Measurements from ENCODE around the gene BICC1. TPM values are rescaled to one million over a fixed set of nuclear protein-coding genes. Genes with fewer than 3 reads are reported as not detected.

BICC1 gene
- total RNA-seq, 4 donors from 2014 or later, result 4.7 to 29.7 (median 18.0) TPM

DNA sequence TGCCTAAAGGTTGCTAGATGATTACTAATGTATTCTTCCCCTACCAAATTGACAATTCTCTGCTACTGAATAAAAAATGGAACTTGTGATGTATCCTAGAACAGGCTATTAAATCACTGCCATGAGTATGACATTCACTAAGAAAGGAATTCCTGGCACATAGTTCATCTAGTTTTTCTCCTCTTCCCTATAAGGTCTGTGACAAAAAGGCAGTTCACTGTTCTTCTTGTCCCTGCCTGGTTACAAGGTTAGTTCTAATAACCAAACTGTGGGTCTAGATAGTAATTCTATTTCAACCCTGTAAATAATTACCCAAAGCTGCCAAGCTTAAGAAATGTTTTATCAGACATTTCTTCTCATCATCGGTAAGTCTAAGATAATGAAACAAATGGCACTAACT is 245.6 kb downstream of the BICC1 start:
- in situ Hi-C loops (cut with MboI; ENCODE audit: low sequenced_read_pairs in 4 of 4) (no loop called here), intact Hi-C loops (cut with DNase I; ENCODE audit: low total_unique reads) (no loop called here)
- no peak overlapping the region for H3K4me3 ChIP-seq
- DNase-seq, result no peak
- H3K4me1 ChIP-seq, result peaks cover 36 to 45% of the 10 kb centered on the region in 2 donors
- H3K36me3 ChIP-seq, result no peaks in the 10 kb centered on the region
- peak overlapping the region in 3 of 4 donors; percentile 74 to 88 (median 77) for H3K27ac ChIP-seq
- H3K27me3 ChIP-seq, result no peaks in the 10 kb centered on the region
- ATAC-seq, result no peak
- no peaks in the 10 kb centered on the region for H3K9me3 ChIP-seq
- no peak for TF ChIP-seq POLR2A (IDR thresholded peaks at IDR 0.05)
- TF ChIP-seq, protein P1, sequence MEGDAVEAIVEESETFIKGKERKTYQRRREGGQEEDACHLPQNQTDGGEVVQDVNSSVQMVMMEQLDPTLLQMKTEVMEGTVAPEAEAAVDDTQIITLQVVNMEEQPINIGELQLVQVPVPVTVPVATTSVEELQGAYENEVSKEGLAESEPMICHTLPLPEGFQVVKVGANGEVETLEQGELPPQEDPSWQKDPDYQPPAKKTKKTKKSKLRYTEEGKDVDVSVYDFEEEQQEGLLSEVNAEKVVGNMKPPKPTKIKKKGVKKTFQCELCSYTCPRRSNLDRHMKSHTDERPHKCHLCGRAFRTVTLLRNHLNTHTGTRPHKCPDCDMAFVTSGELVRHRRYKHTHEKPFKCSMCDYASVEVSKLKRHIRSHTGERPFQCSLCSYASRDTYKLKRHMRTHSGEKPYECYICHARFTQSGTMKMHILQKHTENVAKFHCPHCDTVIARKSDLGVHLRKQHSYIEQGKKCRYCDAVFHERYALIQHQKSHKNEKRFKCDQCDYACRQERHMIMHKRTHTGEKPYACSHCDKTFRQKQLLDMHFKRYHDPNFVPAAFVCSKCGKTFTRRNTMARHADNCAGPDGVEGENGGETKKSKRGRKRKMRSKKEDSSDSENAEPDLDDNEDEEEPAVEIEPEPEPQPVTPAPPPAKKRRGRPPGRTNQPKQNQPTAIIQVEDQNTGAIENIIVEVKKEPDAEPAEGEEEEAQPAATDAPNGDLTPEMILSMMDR (IDR thresholded peaks at IDR 0.05 in 4 of 5, conservative IDR thresholded peaks at IDR 0.05 in 1 of 5), result no peak

DNA sequence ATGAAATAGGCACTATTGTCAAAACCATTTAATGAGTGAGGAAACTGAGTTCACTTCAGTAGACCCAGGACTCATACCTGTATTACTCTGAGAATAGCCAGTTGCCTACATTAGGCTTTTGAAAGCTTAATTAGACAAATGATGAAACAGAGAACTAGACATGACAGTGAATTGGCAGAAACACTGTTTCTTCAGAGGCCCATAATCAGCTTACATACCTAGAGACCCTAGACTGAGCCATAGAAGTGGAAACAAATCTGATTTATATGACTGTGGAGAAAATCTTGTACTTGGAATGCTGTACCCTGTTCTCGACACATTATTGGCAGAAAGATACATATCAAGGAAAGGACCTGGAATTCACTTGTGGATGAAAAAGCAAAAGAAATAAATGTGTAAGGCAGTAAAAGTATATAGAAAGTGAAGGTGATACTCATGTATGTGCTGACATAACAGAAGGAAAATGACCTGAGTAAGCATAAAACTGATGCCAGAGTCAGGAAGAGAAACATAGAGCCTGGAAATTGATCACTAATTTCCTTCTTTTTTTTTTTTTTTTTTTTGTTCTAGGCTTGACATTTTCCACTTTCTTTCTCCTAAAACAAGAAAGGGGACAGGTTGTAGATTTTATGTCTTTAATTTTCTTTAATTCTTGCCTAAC is 251.5 kb downstream of the BICC1 start:
- ATAC-seq, result no peak

DNA sequence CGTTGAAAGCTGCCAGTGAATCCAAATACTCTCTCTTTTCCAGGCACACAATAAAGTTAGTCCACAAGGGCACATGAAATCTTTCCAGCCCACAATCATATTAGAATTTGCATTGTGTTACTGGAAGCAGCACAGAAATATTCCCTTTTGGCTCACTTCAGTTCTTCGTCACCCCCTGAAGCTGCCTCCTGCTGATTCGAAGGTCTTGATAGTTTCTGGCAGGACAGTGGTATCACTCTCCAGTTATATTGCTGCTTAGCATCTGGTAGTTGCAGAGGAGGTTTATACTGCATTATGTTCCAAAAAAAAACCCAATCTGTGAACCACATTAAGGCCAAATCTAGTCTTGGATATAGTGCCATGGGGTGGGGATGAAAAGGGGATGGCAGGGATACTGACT is 253.2 kb downstream of the BICC1 start:
- Histone ChIP-seq H3K27me3 (no peaks in the 10 kb centered on the region), H3K36me3 (no peaks in the 10 kb centered on the region), H3K27ac (peak overlapping the region in 1 of 4 donors; percentile 6), H3K9me3 (no peaks in the 10 kb centered on the region), H3K4me3 (no peak overlapping the region), H3K4me1 (peaks cover 0 to 9% of the 10 kb centered on the region in 2 donors)
- intact Hi-C loops (cut with DNase I; ENCODE audit: low total_unique reads) (no loop called here), in situ Hi-C loops (cut with MboI; ENCODE audit: low sequenced_read_pairs in 4 of 4) (no loop called here)
- ATAC-seq, result no peak
- TF ChIP-seq POLR2A (IDR thresholded peaks at IDR 0.05), result no peak
- TF ChIP-seq, protein P1 (IDR thresholded peaks at IDR 0.05 in 4 of 5, conservative IDR thresholded peaks at IDR 0.05 in 1 of 5), result no peak
- DNase-seq, result no peak

More for the DNA sequence above, 251.5 kb downstream of the BICC1 start:
- Histone ChIP-seq H3K27ac (peak overlapping the region in 2 of 4 donors; percentile 29 to 60), H3K36me3 (no peaks in the 10 kb centered on the region), H3K27me3 (no peaks in the 10 kb centered on the region), H3K4me1 (peaks cover 0 to 9% of the 10 kb centered on the region in 2 donors), H3K4me3 (no peak overlapping the region), H3K9me3 (no peaks in the 10 kb centered on the region)
- no peak for TF ChIP-seq POLR2A (IDR thresholded peaks at IDR 0.05)
- TF ChIP-seq, protein P1 (IDR thresholded peaks at IDR 0.05 in 4 of 5, conservative IDR thresholded peaks at IDR 0.05 in 1 of 5), result no peak
- no peak for DNase-seq
- in situ Hi-C loops (cut with MboI; ENCODE audit: low sequenced_read_pairs in 4 of 4) (no loop called here), intact Hi-C loops (cut with DNase I; ENCODE audit: low total_unique reads) (no loop called here)

DNA sequence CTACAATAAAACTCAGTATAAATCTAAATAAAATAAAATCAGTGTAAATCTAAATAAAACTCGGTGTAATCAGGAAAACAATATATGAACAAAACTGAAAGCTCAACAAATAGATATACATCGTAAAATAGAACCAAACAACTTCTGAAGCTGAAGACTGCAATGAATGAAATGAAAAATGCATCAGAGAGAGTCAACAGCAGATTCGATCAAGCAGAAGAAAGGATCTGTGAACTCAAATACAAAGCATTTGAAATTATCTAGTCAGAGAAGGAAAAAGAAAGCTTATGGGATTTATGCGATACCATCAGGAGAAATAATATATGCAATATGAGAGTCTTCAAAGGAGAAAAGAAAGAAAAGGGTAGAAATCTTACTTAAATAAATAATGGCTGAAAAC is 255.0 kb downstream of the BICC1 start:
- H3K36me3 ChIP-seq, result no peaks in the 10 kb centered on the region
- H3K4me3 ChIP-seq, result no peak overlapping the region
- no peaks in the 10 kb centered on the region for H3K27me3 ChIP-seq
- in situ Hi-C loops (cut with MboI; ENCODE audit: low sequenced_read_pairs in 4 of 4) (no loop called here), intact Hi-C loops (cut with DNase I; ENCODE audit: low total_unique reads) (no loop called here)
- ATAC-seq, result no peak
- no peak for DNase-seq
- no peak overlapping the region for H3K27ac ChIP-seq
- H3K9me3 ChIP-seq, result no peaks in the 10 kb centered on the region
- TF ChIP-seq POLR2A (IDR thresholded peaks at IDR 0.05), result no peak
- TF ChIP-seq, protein P1 (IDR thresholded peaks at IDR 0.05 in 4 of 5, conservative IDR thresholded peaks at IDR 0.05 in 1 of 5), result no peak
- H3K4me1 ChIP-seq, result peaks cover 5 to 23% of the 10 kb centered on the region in 2 donors
